ENCODE data around the gene ANKRD60. TPM values are rescaled to one million over a fixed set of nuclear protein-coding genes. Genes with fewer than 3 reads are reported as not detected.

Gene ANKRD60
- polyA plus RNA-seq, 4 donors, result not detected

DNA sequence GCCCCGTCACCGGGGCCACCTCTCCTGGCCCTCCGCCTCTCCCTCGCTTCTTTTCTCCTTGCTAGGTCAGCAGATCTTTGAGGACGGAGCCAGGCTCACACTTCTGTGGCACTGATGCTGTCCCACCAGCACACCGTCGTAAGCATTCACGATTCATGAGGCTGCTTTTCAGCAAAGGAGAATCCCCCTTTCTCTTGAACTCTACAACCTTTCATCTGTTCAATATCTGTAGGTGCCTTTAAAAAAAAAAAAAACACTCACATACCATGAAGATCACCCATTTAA is 31.3 kb downstream of the ANKRD60 start:
- FAIRE-seq, result no peak
- no peaks in the 10 kb centered on the region for H3K36me3 ChIP-seq (ENCODE audit: control insufficient read depth in 3 of 3, insufficient read depth in 2 of 3, low read depth in 1 of 3, low read length in 3 of 3)
- H3K27me3 ChIP-seq (ENCODE audit: control insufficient read depth in 3 of 3, insufficient read depth in 3 of 3, low read length in 3 of 3), result no peaks in the 10 kb centered on the region
- no peak overlapping the region for H3K27ac ChIP-seq (ENCODE audit: low read depth in 1 of 3, low read length in 2 of 3)
- no peaks in the 10 kb centered on the region for H3K9me3 ChIP-seq (ENCODE audit: control insufficient read depth in 2 of 2, insufficient read depth in 1 of 2, low read depth in 1 of 2, low read length in 1 of 2)
- 89 to 91% (median 91%) methylated on average over 8 of the region's 8 CpGs for WGBS, 3 donors
- H3K4me1 ChIP-seq (ENCODE audit: control insufficient read depth in 3 of 3, insufficient read depth in 2 of 3, low read depth in 1 of 3, low read length in 2 of 3), result no peaks in the 10 kb centered on the region
- no peak for DNase-seq
- H3K4me3 ChIP-seq (ENCODE audit: low read depth in 1 of 3, low read length in 3 of 3), result no peak overlapping the region

DNA sequence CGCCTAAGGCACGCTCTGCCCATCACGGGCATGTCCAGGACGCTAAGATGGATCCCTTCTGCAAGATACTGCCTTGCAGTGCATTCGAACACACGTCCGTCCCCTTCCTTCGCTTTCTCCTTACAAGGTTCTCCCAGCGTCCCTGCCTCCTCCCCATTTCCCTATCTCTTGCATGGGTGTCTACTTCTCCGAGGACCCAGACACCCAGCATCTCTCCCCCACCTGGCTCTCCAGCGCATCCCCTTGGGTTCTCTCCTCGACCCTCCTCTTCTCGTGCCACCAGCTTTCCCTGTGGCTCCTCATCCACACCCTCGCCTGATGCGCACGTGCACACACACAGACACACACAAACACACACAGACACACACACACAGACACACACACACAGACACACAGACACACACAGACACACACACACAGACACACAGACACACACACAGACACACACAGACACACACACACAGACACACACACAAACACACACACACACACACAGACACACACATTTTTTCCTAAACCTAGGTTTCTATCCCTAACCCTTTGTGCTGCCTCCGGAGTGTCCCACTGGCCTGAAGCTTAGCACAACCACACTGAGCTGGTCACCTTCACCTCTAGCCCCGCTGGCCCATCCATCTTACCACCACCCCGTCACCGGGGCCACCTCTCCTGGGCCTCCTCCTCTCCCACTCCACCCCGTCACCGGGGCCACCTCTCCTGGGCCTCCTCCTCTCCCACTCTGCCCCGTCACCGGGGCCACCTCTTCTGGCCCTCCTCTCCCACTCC is 31.9 kb downstream of the ANKRD60 start:
- no peaks in the 10 kb centered on the region for H3K9me3 ChIP-seq (ENCODE audit: control insufficient read depth in 2 of 2, insufficient read depth in 1 of 2, low read depth in 1 of 2, low read length in 1 of 2)
- no peaks in the 10 kb centered on the region for H3K36me3 ChIP-seq (ENCODE audit: control insufficient read depth in 3 of 3, insufficient read depth in 2 of 3, low read depth in 1 of 3, low read length in 3 of 3)
- no peak overlapping the region for H3K4me3 ChIP-seq (ENCODE audit: low read depth in 1 of 3, low read length in 3 of 3)
- no peaks in the 10 kb centered on the region for H3K4me1 ChIP-seq (ENCODE audit: control insufficient read depth in 3 of 3, insufficient read depth in 2 of 3, low read depth in 1 of 3, low read length in 2 of 3)
- WGBS, 3 donors, result 82 to 88% (median 86%) methylated on average over 24 of the region's 24 CpGs
- FAIRE-seq, result no peak
- H3K27me3 ChIP-seq (ENCODE audit: control insufficient read depth in 3 of 3, insufficient read depth in 3 of 3, low read length in 3 of 3), result no peaks in the 10 kb centered on the region
- no peak overlapping the region for H3K27ac ChIP-seq (ENCODE audit: low read depth in 1 of 3, low read length in 2 of 3)
- DNase-seq, result no peak

DNA sequence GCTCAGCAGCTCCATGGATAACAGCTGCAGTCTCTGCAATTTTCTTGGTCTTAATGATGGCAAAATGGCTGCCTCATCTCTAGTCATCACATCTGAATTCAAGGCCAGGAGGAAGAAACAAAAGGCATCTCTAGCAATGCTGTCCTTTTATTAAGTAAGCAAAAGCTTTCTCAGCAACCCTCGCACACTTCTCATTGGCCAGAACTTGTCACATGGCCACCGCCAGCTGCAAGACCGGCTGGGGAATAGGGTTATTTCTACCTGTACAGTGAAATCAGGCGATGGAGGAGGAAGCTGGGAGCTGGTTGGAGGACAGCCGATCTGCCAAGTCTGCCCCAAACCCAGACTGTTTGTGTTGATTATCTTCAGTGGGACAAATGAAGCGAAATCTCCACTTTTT is 33.4 kb downstream of the ANKRD60 start:
- Histone ChIP-seq H3K4me1 (ENCODE audit: control insufficient read depth in 3 of 3, insufficient read depth in 2 of 3, low read depth in 1 of 3, low read length in 2 of 3) (no peaks in the 10 kb centered on the region), H3K36me3 (ENCODE audit: control insufficient read depth in 3 of 3, insufficient read depth in 2 of 3, low read depth in 1 of 3, low read length in 3 of 3) (no peaks in the 10 kb centered on the region), H3K27ac (ENCODE audit: low read depth in 1 of 3, low read length in 2 of 3) (no peak overlapping the region), H3K9me3 (ENCODE audit: control insufficient read depth in 2 of 2, insufficient read depth in 1 of 2, low read depth in 1 of 2, low read length in 1 of 2) (no peaks in the 10 kb centered on the region), H3K27me3 (ENCODE audit: control insufficient read depth in 3 of 3, insufficient read depth in 3 of 3, low read length in 3 of 3) (no peaks in the 10 kb centered on the region), H3K4me3 (ENCODE audit: low read depth in 1 of 3, low read length in 3 of 3) (no peak overlapping the region)
- WGBS, 3 donors, result 84 to 89% (median 85%) methylated on average over 6 of the region's 6 CpGs
- no peak for FAIRE-seq
- DNase-seq, result no peak

DNA sequence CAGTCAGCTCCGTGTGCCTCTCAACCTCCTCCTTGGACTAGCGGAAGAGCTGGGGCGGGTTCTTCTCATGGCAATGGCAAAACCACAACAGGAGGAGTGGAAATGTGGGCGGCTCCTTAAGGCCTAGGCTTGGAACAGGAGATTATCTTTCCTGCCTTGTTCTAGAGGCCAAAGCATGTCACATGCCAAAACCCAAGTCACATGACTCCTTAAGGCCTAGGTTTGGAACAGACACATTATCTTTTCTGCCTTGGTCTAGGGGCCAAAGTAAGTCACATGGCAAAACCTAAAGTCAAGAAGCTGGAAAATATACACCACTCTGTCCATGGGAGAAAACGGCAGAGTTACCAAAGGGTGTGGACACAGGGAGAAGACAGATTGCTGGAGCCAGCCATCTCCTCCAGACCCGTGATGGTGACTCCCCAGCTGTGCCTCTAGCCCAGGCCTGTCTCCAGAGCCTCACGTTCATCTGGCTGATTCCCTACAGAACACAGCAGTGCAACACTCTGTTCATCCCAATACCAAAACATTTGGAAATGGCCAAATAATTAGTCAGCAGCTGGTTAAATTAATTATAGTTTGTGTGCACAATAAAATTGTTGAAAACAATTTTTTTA is 34.2 kb downstream of the ANKRD60 start:
- 69 to 73% (median 70%) methylated on average over 7 of the region's 7 CpGs for WGBS, 3 donors
- no peak for FAIRE-seq
- Histone ChIP-seq H3K27ac (ENCODE audit: low read depth in 1 of 3, low read length in 2 of 3) (no peak overlapping the region), H3K9me3 (ENCODE audit: control insufficient read depth in 2 of 2, insufficient read depth in 1 of 2, low read depth in 1 of 2, low read length in 1 of 2) (no peaks in the 10 kb centered on the region), H3K36me3 (ENCODE audit: control insufficient read depth in 3 of 3, insufficient read depth in 2 of 3, low read depth in 1 of 3, low read length in 3 of 3) (no peaks in the 10 kb centered on the region), H3K27me3 (ENCODE audit: control insufficient read depth in 3 of 3, insufficient read depth in 3 of 3, low read length in 3 of 3) (no peaks in the 10 kb centered on the region), H3K4me1 (ENCODE audit: control insufficient read depth in 3 of 3, insufficient read depth in 2 of 3, low read depth in 1 of 3, low read length in 2 of 3) (no peaks in the 10 kb centered on the region), H3K4me3 (ENCODE audit: low read depth in 1 of 3, low read length in 3 of 3) (no peak overlapping the region)
- DNase-seq, result no peak

DNA sequence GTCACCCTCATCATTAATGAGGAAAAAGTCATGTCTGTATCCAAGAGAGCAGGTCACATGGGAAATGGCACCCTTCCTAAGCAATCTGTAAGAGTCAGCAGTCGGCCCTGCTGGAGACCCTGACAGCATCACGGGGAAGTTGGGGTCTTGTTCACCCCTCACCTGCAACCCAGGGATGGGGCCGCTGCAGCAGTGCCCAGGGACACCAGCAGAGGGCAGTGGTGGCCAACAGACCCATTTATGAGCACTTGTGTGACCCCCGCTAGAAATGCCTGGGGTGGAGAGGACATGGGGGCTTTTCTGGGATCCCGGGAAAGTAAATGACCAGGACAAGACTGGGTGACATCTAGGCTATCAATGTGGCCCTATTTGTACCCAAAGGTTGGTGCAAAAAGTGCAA is 35.9 kb downstream of the ANKRD60 start:
- Histone ChIP-seq H3K4me3 (ENCODE audit: low read depth in 1 of 3, low read length in 3 of 3) (no peak overlapping the region), H3K9me3 (ENCODE audit: control insufficient read depth in 2 of 2, insufficient read depth in 1 of 2, low read depth in 1 of 2, low read length in 1 of 2) (no peaks in the 10 kb centered on the region), H3K27ac (ENCODE audit: low read depth in 1 of 3, low read length in 2 of 3) (no peak overlapping the region), H3K4me1 (ENCODE audit: control insufficient read depth in 3 of 3, insufficient read depth in 2 of 3, low read depth in 1 of 3, low read length in 2 of 3) (no peaks in the 10 kb centered on the region), H3K36me3 (ENCODE audit: control insufficient read depth in 3 of 3, insufficient read depth in 2 of 3, low read depth in 1 of 3, low read length in 3 of 3) (no peaks in the 10 kb centered on the region), H3K27me3 (ENCODE audit: control insufficient read depth in 3 of 3, insufficient read depth in 3 of 3, low read length in 3 of 3) (no peaks in the 10 kb centered on the region)
- 45 to 52% (median 51%) methylated on average over 5 of the region's 5 CpGs for WGBS, 3 donors
- FAIRE-seq, result no peak
- DNase-seq, result no peak

DNA sequence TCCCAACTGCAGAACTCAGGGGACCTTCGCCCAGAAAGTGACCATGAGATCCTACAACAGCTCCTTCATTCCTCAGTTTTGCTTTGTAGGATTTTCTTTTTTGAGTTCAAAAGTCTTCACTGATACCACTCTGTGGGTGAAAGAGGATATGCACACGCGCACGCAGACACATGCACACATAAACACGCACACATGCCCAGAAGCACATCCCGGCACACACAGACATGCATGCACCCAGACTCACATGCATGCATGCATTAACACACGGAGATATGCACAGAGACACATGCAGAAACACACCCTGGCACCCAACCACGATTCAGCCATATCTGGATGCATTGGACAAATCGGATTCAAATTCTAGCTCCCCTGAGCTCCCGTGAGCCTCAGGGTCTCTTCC is 36.4 kb downstream of the ANKRD60 start:
- Histone ChIP-seq H3K27ac (ENCODE audit: low read depth in 1 of 3, low read length in 2 of 3) (no peak overlapping the region), H3K27me3 (ENCODE audit: control insufficient read depth in 3 of 3, insufficient read depth in 3 of 3, low read length in 3 of 3) (no peaks in the 10 kb centered on the region), H3K36me3 (ENCODE audit: control insufficient read depth in 3 of 3, insufficient read depth in 2 of 3, low read depth in 1 of 3, low read length in 3 of 3) (no peaks in the 10 kb centered on the region), H3K4me1 (ENCODE audit: control insufficient read depth in 3 of 3, insufficient read depth in 2 of 3, low read depth in 1 of 3, low read length in 2 of 3) (no peaks in the 10 kb centered on the region), H3K9me3 (ENCODE audit: control insufficient read depth in 2 of 2, insufficient read depth in 1 of 2, low read depth in 1 of 2, low read length in 1 of 2) (no peaks in the 10 kb centered on the region), H3K4me3 (ENCODE audit: low read depth in 1 of 3, low read length in 3 of 3) (no peak overlapping the region)
- DNase-seq (no peak), FAIRE-seq (no peak)
- WGBS, 3 donors, result 70 to 79% (median 76%) methylated on average over 10 of the region's 10 CpGs

DNA sequence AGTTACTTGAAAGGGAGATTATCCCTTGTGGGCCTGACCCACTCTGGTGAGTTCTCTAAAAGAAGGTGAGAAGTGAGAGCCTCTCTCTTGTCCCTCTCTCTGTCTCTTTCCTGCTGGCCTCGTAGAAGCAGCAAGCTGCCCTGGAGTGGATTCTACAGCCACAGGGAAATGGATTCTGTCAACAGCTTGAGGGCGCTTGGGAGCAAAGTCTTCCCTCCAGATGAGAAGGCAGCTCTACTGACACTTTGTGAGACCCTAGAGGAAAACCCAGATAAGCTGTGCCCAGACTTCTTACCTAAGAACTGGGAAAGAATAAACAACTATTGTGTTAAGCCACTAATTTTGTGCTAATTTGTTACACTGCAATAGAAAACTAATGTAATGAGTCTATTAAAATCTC is 39.9 kb downstream of the ANKRD60 start:
- no peak for FAIRE-seq
- peaks cover 0 to 8% of the 10 kb centered on the region in 2 donors for H3K9me3 ChIP-seq (ENCODE audit: control insufficient read depth in 2 of 2, insufficient read depth in 1 of 2, low read depth in 1 of 2, low read length in 1 of 2)
- no peaks in the 10 kb centered on the region for H3K4me1 ChIP-seq (ENCODE audit: control insufficient read depth in 3 of 3, insufficient read depth in 2 of 3, low read depth in 1 of 3, low read length in 2 of 3)
- no peak overlapping the region for H3K4me3 ChIP-seq (ENCODE audit: low read depth in 1 of 3, low read length in 3 of 3)
- WGBS, 3 donors, result 13 to 41% (median 25%) methylated on average over 2 of the region's 2 CpGs
- no peaks in the 10 kb centered on the region for H3K36me3 ChIP-seq (ENCODE audit: control insufficient read depth in 3 of 3, insufficient read depth in 2 of 3, low read depth in 1 of 3, low read length in 3 of 3)
- DNase-seq, result no peak
- no peaks in the 10 kb centered on the region for H3K27me3 ChIP-seq (ENCODE audit: control insufficient read depth in 3 of 3, insufficient read depth in 3 of 3, low read length in 3 of 3)
- H3K27ac ChIP-seq (ENCODE audit: low read depth in 1 of 3, low read length in 2 of 3), result no peak overlapping the region

- no peak overlapping the region for H3K27ac ChIP-seq (ENCODE audit: low read depth in 1 of 3, low read length in 2 of 3)
- FAIRE-seq, result no peak
- H3K4me3 ChIP-seq (ENCODE audit: low read depth in 1 of 3, low read length in 3 of 3), result no peak overlapping the region
- no peak for DNase-seq
- H3K27me3 ChIP-seq (ENCODE audit: control insufficient read depth in 3 of 3, insufficient read depth in 3 of 3, low read length in 3 of 3), result peaks cover 0 to 2% (median 0%) of the 10 kb centered on the region in 3 donors
- H3K9me3 ChIP-seq (ENCODE audit: control insufficient read depth in 2 of 2, insufficient read depth in 1 of 2, low read depth in 1 of 2, low read length in 1 of 2), result peaks cover 0 to 8% of the 10 kb centered on the region in 2 donors
- no peaks in the 10 kb centered on the region for H3K4me1 ChIP-seq (ENCODE audit: control insufficient read depth in 3 of 3, insufficient read depth in 2 of 3, low read depth in 1 of 3, low read length in 2 of 3)
- 58 to 89% (median 67%) methylated on average over 4 of the region's 4 CpGs for WGBS, 3 donors
- no peaks in the 10 kb centered on the region for H3K36me3 ChIP-seq (ENCODE audit: control insufficient read depth in 3 of 3, insufficient read depth in 2 of 3, low read depth in 1 of 3, low read length in 3 of 3)
Measured at GRCh38 chr20:58184984-58185383, 43.5 kb downstream of the ANKRD60 start.

- DNase-seq (no peak), FAIRE-seq (no peak)
- 81 to 86% (median 85%) methylated on average over 3 of the region's 3 CpGs for WGBS, 3 donors
- Histone ChIP-seq H3K27ac (ENCODE audit: low read depth in 1 of 3, low read length in 2 of 3) (no peak overlapping the region), H3K36me3 (ENCODE audit: control insufficient read depth in 3 of 3, insufficient read depth in 2 of 3, low read depth in 1 of 3, low read length in 3 of 3) (no peaks in the 10 kb centered on the region), H3K4me3 (ENCODE audit: low read depth in 1 of 3, low read length in 3 of 3) (no peak overlapping the region), H3K9me3 (ENCODE audit: control insufficient read depth in 2 of 2, insufficient read depth in 1 of 2, low read depth in 1 of 2, low read length in 1 of 2) (peaks cover 0 to 8% of the 10 kb centered on the region in 2 donors), H3K4me1 (ENCODE audit: control insufficient read depth in 3 of 3, insufficient read depth in 2 of 3, low read depth in 1 of 3, low read length in 2 of 3) (no peaks in the 10 kb centered on the region), H3K27me3 (ENCODE audit: control insufficient read depth in 3 of 3, insufficient read depth in 3 of 3, low read length in 3 of 3) (peaks cover 0 to 11% (median 0%) of the 10 kb centered on the region in 3 donors)
Measured at GRCh38 chr20:58184063-58184462, 44.4 kb downstream of the ANKRD60 start.
